Naive thymus-derived CD8-positive, alpha-beta T cell (primary cell): Measurements from ENCODE around the gene CYB561. TPM values are rescaled to one million over a fixed set of nuclear protein-coding genes. Genes with fewer than 3 reads are reported as not detected.

Experiments used
- ATAC-seq, 2 donors: fragments of 150-1000 bp; cut with Tn5 transposase in 1 of 2; sonication (Bioruptor Pico), chemical (Tn5 transposase) in 1 of 2; 1 replicate in 1 of 2; 2 replicates in 1 of 2; pipeline ENCODE4 v1.10.0; 2021; ENCODE audit warnings: mild to moderate bottlenecking in 2 of 2, moderate library complexity in 2 of 2
- POLR2A ChIA-PET: fragments of 350-600 bp; sonication (Branson Sonifier 250); formaldehyde crosslinking; loops from one replicate; lab custom pipeline; 2021; ENCODE audit warnings: antibody characterized with exemption; lab: Charles Lee
- DNase-seq, 10 donors: peaks; one replicate each; pipeline versions ENCODE4 v3.0.0 to v3.0.0-alpha.2; 2020 to 2022
- H3K27ac Mint-ChIP-seq, 10 donors: one replicate each; pipeline ENCODE4 v1.8.0; 2020 to 2022; ENCODE audit warnings: mild to moderate bottlenecking in 10 of 10, mixed read lengths in 10 of 10, moderate library complexity in 4 of 10, inconsistent platforms in 1 of 10
- H3K27me3 Mint-ChIP-seq, 5 donors: one replicate each; pipeline ENCODE4 v1.8.0; 2021 to 2022; ENCODE audit warnings: mixed read lengths in 5 of 5
- H3K36me3 Mint-ChIP-seq, 3 donors: one replicate each; pipeline ENCODE4 v1.8.0; 2020 to 2022; ENCODE audit warnings: mixed read lengths in 3 of 3, mild to moderate bottlenecking in 2 of 3, inconsistent platforms in 1 of 3
- H3K4me1 Mint-ChIP-seq, 4 donors: one replicate each; pipeline ENCODE4 v1.8.0; 2021 to 2022; ENCODE audit warnings: mixed read lengths in 4 of 4
- H3K4me3 Mint-ChIP-seq, 10 donors: one replicate each; pipeline ENCODE4 v1.8.0; 2020 to 2022; ENCODE audit warnings: mild to moderate bottlenecking in 10 of 10, mixed read lengths in 10 of 10, moderate library complexity in 6 of 10, inconsistent platforms in 1 of 10
- H3K9me3 Mint-ChIP-seq, 9 donors: one replicate each; pipeline ENCODE4 v1.8.0; 2020 to 2022; ENCODE audit warnings: mixed read lengths in 9 of 9, mild to moderate bottlenecking in 3 of 9, inconsistent platforms in 1 of 9, moderate library complexity in 1 of 9
- polyA plus RNA-seq, 3 donors: library from polyadenylated mRNA; unstranded; fragments of 300-500 nt; fragmentation: Illumina TruSeq; gene quantifications; one replicate each; pipeline ENCODE4 v1.2.3, GENCODE V29; 2021
- total RNA-seq, 8 experiments: library from RNA in 2 of 8; stranded (reverse) in 2 of 8; gene quantifications; one replicate each; pipeline ENCODE4 v1.2.3 and lab custom pipeline; 2021 to 2026

Gene CYB561, protein sequence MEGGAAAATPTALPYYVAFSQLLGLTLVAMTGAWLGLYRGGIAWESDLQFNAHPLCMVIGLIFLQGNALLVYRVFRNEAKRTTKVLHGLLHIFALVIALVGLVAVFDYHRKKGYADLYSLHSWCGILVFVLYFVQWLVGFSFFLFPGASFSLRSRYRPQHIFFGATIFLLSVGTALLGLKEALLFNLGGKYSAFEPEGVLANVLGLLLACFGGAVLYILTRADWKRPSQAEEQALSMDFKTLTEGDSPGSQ
- total RNA-seq (1 to 10 TPM; 6.0 to 6.3 TPM), polyA plus RNA-seq (10 to 100 TPM in 1 of 3 donors, 1 to 10 TPM in 2; 1.2 to 10.3 (median 3.0) TPM), total RNA-seq (lab: John Stamatoyannopoulos, UW) (4.1 to 11.7 (median 7.0) reads per million in 6 experiments)

DNA sequence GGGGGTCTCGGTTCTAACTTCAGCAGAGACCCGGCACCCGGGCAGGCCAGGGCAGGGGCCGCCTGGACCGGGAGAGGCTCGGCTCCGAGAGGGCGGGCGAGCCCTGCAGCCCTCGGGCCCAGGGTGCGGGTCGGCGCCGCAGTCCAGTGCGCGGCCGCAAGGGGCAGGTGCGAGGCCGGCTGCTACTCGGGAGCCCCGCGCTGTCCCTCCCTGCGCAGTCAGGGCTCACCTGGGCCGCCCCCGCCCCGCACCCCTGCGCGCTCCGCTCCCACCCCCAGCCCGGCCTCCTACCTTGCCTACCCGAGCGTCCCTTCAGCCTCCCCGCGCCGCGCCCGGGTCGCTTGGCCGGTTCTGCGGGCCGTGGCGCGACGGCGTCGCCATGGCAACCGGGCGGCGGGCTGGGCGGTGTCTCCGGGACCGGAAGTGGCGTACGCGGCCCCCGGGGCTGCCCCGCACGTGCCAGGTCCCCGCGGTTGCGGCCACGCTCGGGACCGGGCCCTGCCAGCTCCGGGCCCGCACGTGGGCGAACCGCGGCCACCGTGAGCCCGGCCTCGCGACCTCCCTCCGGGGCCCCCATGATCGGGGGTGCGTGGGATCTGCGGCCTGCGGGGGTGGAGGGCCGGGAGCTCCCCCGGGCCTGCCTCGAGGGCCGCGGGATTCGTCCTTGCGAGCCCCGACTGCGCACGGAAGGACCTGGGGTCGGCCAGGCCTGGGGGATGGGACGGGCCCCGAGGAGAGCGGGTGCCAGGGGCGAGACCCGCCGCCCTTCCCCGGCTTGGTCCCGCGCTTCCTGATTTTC is at the start of gene CYB561:
Gene CYB561, minus strand, starts transcription at position 353 of the 799 bp plus-strand sequence. CDS start 8,759 bp downstream, outside the sequence.
- DNase-seq (peak; percentile 38 to 82 (median 60)), ATAC-seq (peak; percentile 70 to 71)
- H3K9me3 Mint-ChIP-seq = no peaks in the 10 kb centered on the region
- peaks cover 15 to 27% (median 23%) of the 10 kb centered on the region in 4 donors for H3K4me1 Mint-ChIP-seq
- peak within 1 kb of the TSS; percentile 46 to 93 (median 82) for H3K27ac Mint-ChIP-seq
- peak within 1 kb of the TSS; percentile 69 to 89 (median 82) for H3K4me3 Mint-ChIP-seq
- POLR2A ChIA-PET = interaction anchor here (0.7 to 1.5 kb wide), 7 partner anchors 9 to 252 kb away, joined by 3 to 4 read pairs (median 3); partner anchors contain the start of gene MAP3K3
- H3K27me3 Mint-ChIP-seq = no peaks in the 10 kb centered on the region
- no peaks in the 10 kb centered on the region for H3K36me3 Mint-ChIP-seq

DNA sequence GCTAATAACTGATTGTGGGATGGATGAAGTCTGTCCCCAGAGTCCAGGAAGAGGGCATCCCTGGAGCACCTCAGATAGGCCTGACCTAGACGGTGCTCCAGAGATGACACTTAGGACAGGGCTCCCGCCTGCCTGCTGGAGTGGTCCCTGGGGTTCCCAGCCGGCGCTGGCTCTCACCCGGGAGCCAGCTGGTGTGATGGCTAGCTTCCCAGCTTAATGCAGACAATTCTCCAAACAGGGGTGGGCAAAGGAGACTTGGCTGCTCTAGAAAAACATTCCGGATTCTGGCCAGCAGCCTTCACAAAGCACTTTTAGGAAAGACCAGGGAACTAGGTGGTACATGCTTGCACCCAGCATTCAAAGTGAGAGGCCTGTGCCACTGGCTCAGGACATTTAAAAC is 49.4 kb upstream of the CYB561 start:
- POLR2A ChIA-PET = no interaction called here
- no peaks in the 10 kb centered on the region for H3K36me3 Mint-ChIP-seq
- peaks cover 0 to 2% (median 2%) of the 10 kb centered on the region in 5 donors for H3K27me3 Mint-ChIP-seq
- H3K4me1 Mint-ChIP-seq = no peaks in the 10 kb centered on the region
- no peak for ATAC-seq
- no peak overlapping the region for H3K27ac Mint-ChIP-seq
- H3K9me3 Mint-ChIP-seq = no peaks in the 10 kb centered on the region
- H3K4me3 Mint-ChIP-seq = no peak overlapping the region
- no peak for DNase-seq

DNA sequence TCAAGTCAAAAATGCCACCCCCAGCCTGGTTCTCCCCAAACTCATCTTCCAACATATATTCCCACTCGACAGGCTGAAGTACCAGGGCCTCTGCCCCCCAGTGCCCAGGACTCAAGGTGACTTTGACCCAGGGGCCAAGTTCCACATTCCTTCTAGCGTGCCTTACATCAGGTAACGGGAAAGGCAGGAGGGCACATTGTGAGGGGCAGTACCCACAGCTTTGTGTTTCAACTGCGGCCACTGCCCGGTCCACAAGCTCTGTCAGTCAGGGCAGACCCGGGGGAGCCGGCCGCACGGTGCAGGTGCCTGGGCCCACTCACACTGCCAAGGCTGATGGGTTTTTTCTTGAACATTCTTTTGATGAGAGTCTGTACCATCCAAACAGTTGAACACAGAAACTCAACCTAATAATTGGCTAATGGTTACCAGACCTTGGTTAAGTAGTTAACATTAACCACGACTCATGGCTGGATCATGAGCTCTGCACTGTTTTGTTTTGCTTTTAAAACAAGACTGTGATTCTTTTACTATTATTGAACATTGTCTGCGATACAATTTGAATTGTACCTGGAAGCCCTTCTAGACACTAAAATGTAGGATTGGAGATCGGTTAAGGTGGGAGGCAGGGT is 48.3 kb upstream of the CYB561 start:
- ATAC-seq (no peak), DNase-seq (peak in 1 of 10 donors; percentile 28)
- H3K4me3 Mint-ChIP-seq = no peak overlapping the region
- no peaks in the 10 kb centered on the region for H3K9me3 Mint-ChIP-seq
- H3K27me3 Mint-ChIP-seq = no peaks in the 10 kb centered on the region
- POLR2A ChIA-PET = no interaction called here
- no peaks in the 10 kb centered on the region for H3K4me1 Mint-ChIP-seq
- no peak overlapping the region for H3K27ac Mint-ChIP-seq
- no peaks in the 10 kb centered on the region for H3K36me3 Mint-ChIP-seq

DNA sequence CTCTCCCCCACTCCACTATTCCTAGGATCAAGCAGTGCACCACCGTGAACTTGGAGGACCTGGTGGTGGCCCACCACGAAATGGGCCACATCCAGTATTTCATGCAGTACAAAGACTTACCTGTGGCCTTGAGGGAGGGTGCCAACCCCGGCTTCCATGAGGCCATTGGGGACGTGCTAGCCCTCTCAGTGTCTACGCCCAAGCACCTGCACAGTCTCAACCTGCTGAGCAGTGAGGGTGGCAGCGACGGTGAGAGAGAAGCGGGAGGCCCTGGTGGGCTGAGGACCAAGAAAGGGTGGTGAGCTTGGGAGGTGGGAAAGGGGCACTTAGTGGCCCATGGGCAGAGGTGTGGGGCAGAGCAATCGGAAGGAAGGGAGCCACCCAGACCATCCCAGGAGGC is 47.3 kb upstream of the CYB561 start:
- ATAC-seq = no peak

DNA sequence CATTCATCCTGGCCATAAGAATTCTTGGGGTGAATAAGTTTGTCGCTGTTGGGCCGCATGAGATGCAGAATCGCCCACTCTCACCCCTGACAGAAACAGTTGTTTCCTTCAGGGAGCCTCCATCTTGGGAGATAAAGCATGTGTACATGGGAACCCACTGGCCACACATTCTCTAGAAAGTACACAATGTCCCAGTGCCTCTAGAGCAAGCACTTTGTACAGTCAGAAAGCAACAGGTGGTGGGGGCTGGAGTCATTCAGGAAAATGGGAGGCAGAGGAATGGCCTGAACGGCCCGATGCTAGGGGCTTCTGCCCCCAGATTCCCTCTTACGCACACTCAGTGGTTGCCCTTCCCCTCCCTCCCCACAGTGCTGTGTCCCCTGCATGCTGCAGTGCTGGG is 46.8 kb upstream of the CYB561 start:
- POLR2A ChIA-PET = no interaction called here
- Mint-ChIP-seq H3K9me3 (no peaks in the 10 kb centered on the region), H3K36me3 (no peaks in the 10 kb centered on the region), H3K4me1 (no peaks in the 10 kb centered on the region), H3K4me3 (no peak overlapping the region), H3K27me3 (peaks cover 0 to 2% (median 0%) of the 10 kb centered on the region in 5 donors), H3K27ac (no peak overlapping the region)
- DNase-seq (no peak), ATAC-seq (no peak)

More for the DNA sequence above, 47.3 kb upstream of the CYB561 start:
- POLR2A ChIA-PET = no interaction called here
- Mint-ChIP-seq H3K4me1 (no peaks in the 10 kb centered on the region), H3K9me3 (no peaks in the 10 kb centered on the region), H3K4me3 (no peak overlapping the region), H3K36me3 (no peaks in the 10 kb centered on the region), H3K27ac (no peak overlapping the region), H3K27me3 (peaks cover 0 to 2% (median 0%) of the 10 kb centered on the region in 5 donors)
- peak in 1 of 10 donors; percentile 52 for DNase-seq

DNA sequence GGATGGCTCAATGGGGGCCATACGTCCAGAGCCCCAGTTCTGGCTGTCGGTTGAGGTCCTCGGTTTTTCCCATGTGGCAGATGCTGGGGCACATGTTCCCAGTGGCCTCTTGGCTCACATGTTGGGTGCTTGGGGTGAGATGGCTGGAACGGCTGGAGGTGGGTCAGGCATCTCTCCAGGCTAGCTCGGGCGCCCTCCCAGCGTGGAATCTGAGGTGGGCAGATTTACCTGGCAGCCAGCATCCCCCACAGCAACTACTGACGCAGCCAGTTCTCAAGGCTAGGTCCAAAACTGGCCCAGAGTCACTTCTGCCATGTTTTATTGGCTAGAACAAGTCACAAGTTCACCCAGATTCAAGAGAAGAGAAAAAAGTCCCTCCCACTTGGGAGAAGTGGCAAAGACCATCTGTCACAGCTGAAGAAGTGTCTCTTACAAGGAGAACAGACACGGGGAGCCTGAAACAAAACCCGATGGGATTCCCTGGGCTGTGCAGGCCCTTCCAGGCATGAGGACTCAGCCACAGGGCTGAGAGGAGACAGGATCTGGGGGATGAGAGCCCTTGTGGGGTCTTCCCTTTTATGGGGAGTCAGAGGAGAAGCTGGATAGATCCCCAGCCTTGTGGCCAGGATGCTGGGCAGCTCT is 46.0 kb upstream of the CYB561 start:
- Mint-ChIP-seq H3K36me3 (no peaks in the 10 kb centered on the region), H3K27me3 (peaks cover 0 to 2% (median 0%) of the 10 kb centered on the region in 5 donors), H3K27ac (peak overlapping the region in 1 of 10 donors; percentile 24), H3K4me3 (no peak overlapping the region), H3K9me3 (no peaks in the 10 kb centered on the region), H3K4me1 (no peaks in the 10 kb centered on the region)
- DNase-seq = peak in 1 of 10 donors; percentile 40
- ATAC-seq = no peak
- POLR2A ChIA-PET = no interaction called here

DNA sequence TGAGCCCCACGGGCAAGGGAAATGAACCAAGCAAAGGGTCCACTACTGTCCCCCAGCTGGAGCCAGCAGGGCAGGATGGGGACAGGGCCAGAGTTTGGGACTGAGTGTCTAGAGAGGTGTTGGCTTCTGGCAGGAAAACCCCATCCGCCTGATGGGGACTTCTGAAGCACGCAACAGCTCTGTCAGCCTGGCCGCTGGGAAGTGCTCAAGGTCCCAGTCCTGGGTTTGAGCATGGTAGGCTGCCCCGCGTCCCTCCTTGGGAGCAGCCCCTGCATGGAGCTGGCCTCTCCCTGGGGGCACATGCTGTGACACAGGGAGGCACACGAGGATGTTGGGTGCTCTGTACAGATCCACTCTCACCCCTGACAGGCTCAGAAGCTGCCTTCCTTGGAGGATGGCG is 45.3 kb upstream of the CYB561 start:
- H3K4me1 Mint-ChIP-seq = no peaks in the 10 kb centered on the region
- no peaks in the 10 kb centered on the region for H3K9me3 Mint-ChIP-seq
- no peak overlapping the region for H3K4me3 Mint-ChIP-seq
- no peak for ATAC-seq
- POLR2A ChIA-PET = no interaction called here
- H3K27me3 Mint-ChIP-seq = peaks cover 0 to 2% (median 0%) of the 10 kb centered on the region in 5 donors
- no peaks in the 10 kb centered on the region for H3K36me3 Mint-ChIP-seq
- no peak overlapping the region for H3K27ac Mint-ChIP-seq
- peak in 1 of 10 donors; percentile 31 for DNase-seq

DNA sequence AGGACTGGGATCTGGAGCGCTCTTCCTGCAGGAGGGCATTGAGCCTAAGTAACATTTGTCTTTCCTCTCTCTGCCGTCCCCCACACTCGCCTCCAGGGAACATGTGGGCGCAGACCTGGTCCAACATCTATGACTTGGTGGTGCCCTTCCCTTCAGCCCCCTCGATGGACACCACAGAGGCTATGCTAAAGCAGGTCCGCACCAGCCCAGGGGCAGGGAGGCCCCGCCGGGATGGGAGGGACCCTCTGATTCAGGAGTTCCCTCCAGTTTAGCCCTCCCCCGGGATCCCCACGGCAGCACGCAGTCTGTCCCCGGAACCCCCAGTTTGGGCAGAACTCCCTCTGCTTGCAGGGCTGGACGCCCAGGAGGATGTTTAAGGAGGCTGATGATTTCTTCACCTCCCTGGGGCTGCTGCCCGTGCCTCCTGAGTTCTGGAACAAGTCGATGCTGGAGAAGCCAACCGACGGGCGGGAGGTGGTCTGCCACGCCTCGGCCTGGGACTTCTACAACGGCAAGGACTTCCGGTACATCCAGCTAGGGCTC is 44.8 kb upstream of the CYB561 start:
- Mint-ChIP-seq H3K4me1 (no peaks in the 10 kb centered on the region), H3K27ac (no peak overlapping the region), H3K27me3 (peaks cover 0 to 2% (median 0%) of the 10 kb centered on the region in 5 donors), H3K36me3 (no peaks in the 10 kb centered on the region), H3K4me3 (no peak overlapping the region), H3K9me3 (no peaks in the 10 kb centered on the region)
- DNase-seq = peak in 1 of 10 donors; percentile 62
- ATAC-seq = no peak
- POLR2A ChIA-PET = no interaction called here

DNA sequence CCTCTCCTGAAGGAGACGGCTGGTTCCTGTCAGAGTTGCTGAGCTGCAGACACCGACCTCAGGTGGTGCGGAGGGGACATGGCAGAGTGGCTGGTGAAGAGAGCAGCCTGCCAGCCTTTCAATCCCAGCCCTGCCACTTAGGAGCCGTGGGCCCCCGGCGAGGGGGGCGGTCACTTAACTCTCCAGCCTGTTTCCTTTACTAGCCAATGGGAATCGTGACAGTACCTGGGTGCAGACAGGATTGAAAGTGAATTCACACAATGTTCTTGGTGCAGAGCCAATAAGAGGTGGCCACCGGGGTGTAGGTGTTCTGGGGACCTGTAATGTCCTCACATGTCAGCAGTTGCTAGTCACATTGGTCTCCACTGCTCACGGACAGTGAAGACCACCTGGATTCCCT is 44.2 kb upstream of the CYB561 start:
- H3K4me1 Mint-ChIP-seq = no peaks in the 10 kb centered on the region
- no peaks in the 10 kb centered on the region for H3K36me3 Mint-ChIP-seq
- H3K27me3 Mint-ChIP-seq = peaks cover 0 to 2% (median 0%) of the 10 kb centered on the region in 5 donors
- H3K9me3 Mint-ChIP-seq = no peaks in the 10 kb centered on the region
- no peak overlapping the region for H3K27ac Mint-ChIP-seq
- DNase-seq (peak in 1 of 10 donors; percentile 58), ATAC-seq (no peak)
- no peak overlapping the region for H3K4me3 Mint-ChIP-seq
- POLR2A ChIA-PET = no interaction called here

DNA sequence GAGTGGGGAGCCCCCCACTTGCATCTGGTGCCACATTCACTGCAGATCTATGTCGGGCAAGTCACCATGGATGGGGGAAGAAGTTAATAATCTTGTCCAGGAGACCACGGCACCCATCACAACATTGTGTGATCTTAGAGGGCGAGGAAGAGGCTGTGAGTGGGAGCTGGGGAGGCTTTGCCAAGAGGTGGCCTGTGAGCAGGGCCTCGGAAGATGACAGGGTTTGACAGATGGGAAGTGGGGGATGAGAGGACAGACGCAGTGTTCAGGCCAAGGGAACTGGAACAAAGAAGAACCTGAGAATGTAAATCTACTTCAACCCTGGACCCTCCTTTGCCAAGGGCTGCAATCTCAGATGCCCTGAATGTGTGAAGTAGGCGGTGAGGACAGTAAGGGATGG is 43.2 kb upstream of the CYB561 start:
- Mint-ChIP-seq H3K36me3 (no peaks in the 10 kb centered on the region), H3K27ac (no peak overlapping the region), H3K4me3 (no peak overlapping the region), H3K4me1 (no peaks in the 10 kb centered on the region), H3K9me3 (no peaks in the 10 kb centered on the region), H3K27me3 (peaks cover 0 to 2% (median 0%) of the 10 kb centered on the region in 5 donors)
- DNase-seq (no peak), ATAC-seq (no peak)
- POLR2A ChIA-PET = no interaction called here

DNA sequence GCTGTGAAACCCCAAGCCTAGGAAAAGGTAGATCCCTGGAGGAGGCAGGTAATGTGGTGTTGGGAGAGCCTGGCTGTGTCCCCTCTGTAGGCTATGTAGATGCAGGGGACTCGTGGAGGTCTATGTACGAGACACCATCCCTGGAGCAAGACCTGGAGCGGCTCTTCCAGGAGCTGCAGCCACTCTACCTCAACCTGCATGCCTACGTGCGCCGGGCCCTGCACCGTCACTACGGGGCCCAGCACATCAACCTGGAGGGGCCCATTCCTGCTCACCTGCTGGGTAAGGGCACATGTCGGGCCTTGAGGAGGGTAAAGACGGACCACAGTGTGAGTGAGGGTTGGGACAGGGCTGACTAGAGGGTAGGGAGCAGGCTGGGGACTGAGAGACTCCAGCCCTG is 42.7 kb upstream of the CYB561 start:
- Mint-ChIP-seq H3K9me3 (no peaks in the 10 kb centered on the region), H3K4me1 (no peaks in the 10 kb centered on the region), H3K27ac (no peak overlapping the region), H3K27me3 (peaks cover 0 to 2% (median 0%) of the 10 kb centered on the region in 5 donors), H3K4me3 (no peak overlapping the region), H3K36me3 (no peaks in the 10 kb centered on the region)
- no peak for ATAC-seq
- peak in 1 of 10 donors; percentile 24 for DNase-seq
- POLR2A ChIA-PET = no interaction called here

DNA sequence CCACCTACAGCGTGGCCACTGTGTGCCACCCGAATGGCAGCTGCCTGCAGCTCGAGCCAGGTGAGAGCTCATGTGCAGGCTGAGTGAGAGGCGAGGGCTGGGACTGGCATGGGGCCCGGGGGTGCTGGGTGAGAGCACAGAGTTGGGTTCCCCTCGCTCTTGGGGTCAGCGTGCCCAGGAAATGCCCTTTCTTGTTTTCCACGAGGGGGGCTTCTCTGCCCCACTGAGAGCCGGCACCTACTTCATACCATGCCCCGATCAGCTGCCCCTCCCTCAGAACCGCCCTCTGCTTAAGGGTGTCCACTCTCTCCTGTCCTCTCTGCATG is 40.9 kb upstream of the CYB561 start:
- POLR2A ChIA-PET = no interaction called here
- ATAC-seq = no peak

More for the DNA sequence above, 40.9 kb upstream of the CYB561 start:
- peaks cover 0 to 4% (median 0%) of the 10 kb centered on the region in 5 donors for H3K27me3 Mint-ChIP-seq
- peak overlapping the region in 1 of 10 donors; percentile 57 for H3K27ac Mint-ChIP-seq
- H3K36me3 Mint-ChIP-seq = no peaks in the 10 kb centered on the region
- peak in 1 of 10 donors; percentile 50 for DNase-seq
- H3K9me3 Mint-ChIP-seq = no peaks in the 10 kb centered on the region
- H3K4me1 Mint-ChIP-seq = peaks cover 0 to 3% (median 0%) of the 10 kb centered on the region in 4 donors
- no peak overlapping the region for H3K4me3 Mint-ChIP-seq
